CD4-positive, alpha-beta T cell (primary cell): ENCODE data around the gene TTLL8. TPM values are rescaled to one million over a fixed set of nuclear protein-coding genes. Genes with fewer than 3 reads are reported as not detected.

Experiments
- ATAC-seq: fragments of 200-7000 bp; cut with Tn5 transposase; one replicate; pipeline ENCODE4 v1.10.0; 2022; ENCODE audit warnings: mild to moderate bottlenecking; ENCODE audit not compliant: poor library complexity
- CTCF ChIA-PET: fragments of 350-600 bp; sonication (Branson Sonifier 250); formaldehyde crosslinking; loops from one replicate; lab custom pipeline; 2021; ENCODE audit warnings: antibody characterized with exemption, inconsistent platforms; lab: Charles Lee
- POLR2A ChIA-PET: fragments of 350-600 bp; sonication (Branson Sonifier 250); formaldehyde crosslinking; loops from one replicate; lab custom pipeline; 2021; ENCODE audit warnings: antibody characterized with exemption, inconsistent platforms; lab: Charles Lee
- DNase-seq, 14 experiments: peaks; one replicate each; pipeline ENCODE4 v3.0.0-alpha.2; 2013 to 2020; ENCODE audit warnings: mixed read lengths in 2 of 14
- H3K27ac ChIP-seq, 2 donors: one replicate each; pipeline versions ENCODE4 v1.5.1 to v1.7.0; 2013; ENCODE audit warnings: low read length in 2 of 2, low read depth in 1 of 2, mild to moderate bottlenecking in 1 of 2
- H3K27me3 ChIP-seq, 2 experiments: 1 replicate in 1 of 2; 2 replicates in 1 of 2; pipeline versions ENCODE4 v1.6.1 to v1.7.0; 2013; ENCODE audit warnings: low read length in 2 of 2, control low read depth in 1 of 2, mild to moderate bottlenecking in 1 of 2, moderate library complexity in 1 of 2; ENCODE audit not compliant: insufficient read depth in 2 of 2, control insufficient read depth in 1 of 2
- H3K36me3 ChIP-seq: one replicate; pipeline ENCODE4 v1.6.1; 2013; ENCODE audit warnings: low read length, control low read depth; ENCODE audit not compliant: insufficient read depth
- H3K4me1 ChIP-seq: one replicate; pipeline ENCODE4 v1.6.1; 2013; ENCODE audit warnings: low read length, control low read depth; ENCODE audit not compliant: insufficient read depth
- H3K4me3 ChIP-seq: one replicate; pipeline ENCODE4 v1.5.1; 2013; ENCODE audit warnings: mild to moderate bottlenecking, low read length, moderate library complexity
- H3K9me3 ChIP-seq, 2 experiments: 1 replicate in 1 of 2; 2 replicates in 1 of 2; pipeline versions ENCODE4 v1.6.1 to v1.7.0; 2013; ENCODE audit warnings: low read length in 2 of 2, mild to moderate bottlenecking in 2 of 2, control low read depth in 1 of 2, moderate library complexity in 1 of 2; ENCODE audit not compliant: control insufficient read depth in 1 of 2, insufficient read depth in 1 of 2
- H3K27ac Mint-ChIP-seq: one replicate; pipeline ENCODE4 v1.8.0; 2020; ENCODE audit warnings: mixed read lengths
- H3K27me3 Mint-ChIP-seq: one replicate; pipeline ENCODE4 v1.8.0; 2021; ENCODE audit warnings: mixed read lengths
- H3K36me3 Mint-ChIP-seq: one replicate; pipeline ENCODE4 v1.8.0; 2021; ENCODE audit warnings: low read depth, mixed read lengths
- H3K4me1 Mint-ChIP-seq: one replicate; pipeline ENCODE4 v1.8.0; 2021; ENCODE audit warnings: low read depth, mixed read lengths
- H3K4me3 Mint-ChIP-seq: one replicate; pipeline ENCODE4 v1.8.0; 2020; ENCODE audit warnings: mild to moderate bottlenecking, mixed read lengths
- H3K9me3 Mint-ChIP-seq: one replicate; pipeline ENCODE4 v1.8.0; 2020; ENCODE audit warnings: mixed read lengths
- intact Hi-C, 2 experiments: fragments of 100-400 bp; cut with DNase I in 1 of 2; cut with micrococcal nuclease in 1 of 2; formaldehyde crosslinking; loops; one replicate each; pipeline versions ENCODE4 v1.15.1 to v1.9.0; 2023 to 2025; cut with DNase I, micrococcal nuclease
- total RNA-seq, 174 experiments: library from RNA in 2 of 174; stranded (reverse) in 2 of 174; gene quantifications; one replicate each; pipeline ENCODE4 v1.2.3 and lab custom pipeline; 2021 to 2026
- TF ChIP-seq, protein P1 (sequence below): fragments of 200-600 bp; IDR thresholded peaks from one replicate; pipeline ENCODE4 v1.8.0; 2022; ENCODE audit warnings: antibody characterized with exemption, mild to moderate bottlenecking

Gene TTLL8
- total RNA-seq, 2 experiments from 2014 or later: not detected

DNA sequence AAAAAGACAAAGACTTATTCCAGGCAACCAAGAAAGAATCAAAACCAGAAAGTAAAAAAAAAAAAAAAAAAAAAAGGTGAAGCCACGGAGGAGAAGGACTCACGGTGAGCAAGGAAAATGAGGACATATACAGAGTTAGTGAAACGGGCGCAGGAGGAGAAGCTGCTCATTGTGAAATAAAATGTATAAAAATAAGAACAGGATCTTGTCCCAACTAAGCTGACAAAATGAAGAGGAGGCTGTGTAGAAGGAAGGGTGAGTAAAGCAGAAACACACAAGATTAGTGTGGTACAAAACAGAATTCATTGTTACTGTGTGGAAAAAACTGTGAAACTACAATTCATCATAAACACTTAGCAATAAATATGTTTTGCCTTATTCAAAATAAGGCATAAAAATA, 53.2 kb downstream of the TTLL8 start:
- Mint-ChIP-seq H3K27me3 (peaks cover 9% of the 10 kb centered on the region), H3K4me3 (no peak overlapping the region), H3K27ac (no peak overlapping the region), H3K9me3 (no peaks in the 10 kb centered on the region), H3K4me1 (no peaks in the 10 kb centered on the region), H3K36me3 (no peaks in the 10 kb centered on the region)
- peaks cover 8 to 10% of the 10 kb centered on the region in 2 experiments for H3K27me3 ChIP-seq
- DNase-seq (no peak), ATAC-seq (no peak)
- TF ChIP-seq, protein P1, sequence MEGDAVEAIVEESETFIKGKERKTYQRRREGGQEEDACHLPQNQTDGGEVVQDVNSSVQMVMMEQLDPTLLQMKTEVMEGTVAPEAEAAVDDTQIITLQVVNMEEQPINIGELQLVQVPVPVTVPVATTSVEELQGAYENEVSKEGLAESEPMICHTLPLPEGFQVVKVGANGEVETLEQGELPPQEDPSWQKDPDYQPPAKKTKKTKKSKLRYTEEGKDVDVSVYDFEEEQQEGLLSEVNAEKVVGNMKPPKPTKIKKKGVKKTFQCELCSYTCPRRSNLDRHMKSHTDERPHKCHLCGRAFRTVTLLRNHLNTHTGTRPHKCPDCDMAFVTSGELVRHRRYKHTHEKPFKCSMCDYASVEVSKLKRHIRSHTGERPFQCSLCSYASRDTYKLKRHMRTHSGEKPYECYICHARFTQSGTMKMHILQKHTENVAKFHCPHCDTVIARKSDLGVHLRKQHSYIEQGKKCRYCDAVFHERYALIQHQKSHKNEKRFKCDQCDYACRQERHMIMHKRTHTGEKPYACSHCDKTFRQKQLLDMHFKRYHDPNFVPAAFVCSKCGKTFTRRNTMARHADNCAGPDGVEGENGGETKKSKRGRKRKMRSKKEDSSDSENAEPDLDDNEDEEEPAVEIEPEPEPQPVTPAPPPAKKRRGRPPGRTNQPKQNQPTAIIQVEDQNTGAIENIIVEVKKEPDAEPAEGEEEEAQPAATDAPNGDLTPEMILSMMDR: no peak
- intact Hi-C loops: no loop called here
- H3K27ac ChIP-seq: no peak overlapping the region
- H3K4me3 ChIP-seq: no peak overlapping the region
- no peaks in the 10 kb centered on the region for H3K36me3 ChIP-seq
- H3K4me1 ChIP-seq: peaks cover 7% of the 10 kb centered on the region
- POLR2A ChIA-PET: no interaction called here
- CTCF ChIA-PET: interaction anchor here (0.5 to 1.6 kb wide), 2 partner anchors 26 to 109 kb away, joined by 3 to 5 read pairs; no protein-coding TSS in a partner anchor
- H3K9me3 ChIP-seq: peaks cover 0 to 4% of the 10 kb centered on the region in 2 experiments

DNA sequence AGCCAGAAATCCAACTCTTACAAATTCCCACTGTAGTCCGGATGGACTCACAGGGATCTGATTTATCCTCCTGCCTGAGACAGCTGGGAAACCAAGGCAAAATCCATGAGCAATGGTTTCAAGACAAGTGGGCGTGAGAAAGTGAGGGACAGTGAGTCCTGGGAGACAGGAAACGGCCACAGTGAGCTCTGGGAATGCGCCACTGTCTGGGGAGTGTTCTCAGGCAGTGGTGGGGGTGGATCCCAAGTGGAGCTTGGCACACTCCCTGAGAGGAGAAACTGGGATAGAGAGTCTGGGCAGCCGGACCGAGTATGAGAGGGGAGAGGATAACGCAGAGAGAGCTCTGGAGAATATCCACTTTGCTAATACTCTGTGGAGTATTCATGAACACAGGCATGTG, 55.3 kb downstream of the TTLL8 start:
- no peak for DNase-seq
- Histone ChIP-seq H3K9me3 (peaks cover 0 to 6% of the 10 kb centered on the region in 2 experiments), H3K27me3 (peaks cover 7 to 11% of the 10 kb centered on the region in 2 experiments), H3K36me3 (no peaks in the 10 kb centered on the region), H3K4me3 (no peak overlapping the region), H3K4me1 (peaks cover 11% of the 10 kb centered on the region), H3K27ac (no peak overlapping the region)
- Mint-ChIP-seq H3K36me3 (no peaks in the 10 kb centered on the region), H3K27ac (no peak overlapping the region), H3K4me1 (peaks cover 9% of the 10 kb centered on the region), H3K27me3 (peaks cover 9% of the 10 kb centered on the region), H3K9me3 (no peaks in the 10 kb centered on the region), H3K4me3 (no peak overlapping the region)
- no peak for ATAC-seq
- ChIA-PET CTCF (interaction anchor here (0.8 kb wide), 1 partner anchor 28 kb away, joined by 3 read pairs; no protein-coding TSS in a partner anchor), POLR2A (no interaction called here)
- intact Hi-C loops: no loop called here
- TF ChIP-seq, protein P1: no peak

DNA sequence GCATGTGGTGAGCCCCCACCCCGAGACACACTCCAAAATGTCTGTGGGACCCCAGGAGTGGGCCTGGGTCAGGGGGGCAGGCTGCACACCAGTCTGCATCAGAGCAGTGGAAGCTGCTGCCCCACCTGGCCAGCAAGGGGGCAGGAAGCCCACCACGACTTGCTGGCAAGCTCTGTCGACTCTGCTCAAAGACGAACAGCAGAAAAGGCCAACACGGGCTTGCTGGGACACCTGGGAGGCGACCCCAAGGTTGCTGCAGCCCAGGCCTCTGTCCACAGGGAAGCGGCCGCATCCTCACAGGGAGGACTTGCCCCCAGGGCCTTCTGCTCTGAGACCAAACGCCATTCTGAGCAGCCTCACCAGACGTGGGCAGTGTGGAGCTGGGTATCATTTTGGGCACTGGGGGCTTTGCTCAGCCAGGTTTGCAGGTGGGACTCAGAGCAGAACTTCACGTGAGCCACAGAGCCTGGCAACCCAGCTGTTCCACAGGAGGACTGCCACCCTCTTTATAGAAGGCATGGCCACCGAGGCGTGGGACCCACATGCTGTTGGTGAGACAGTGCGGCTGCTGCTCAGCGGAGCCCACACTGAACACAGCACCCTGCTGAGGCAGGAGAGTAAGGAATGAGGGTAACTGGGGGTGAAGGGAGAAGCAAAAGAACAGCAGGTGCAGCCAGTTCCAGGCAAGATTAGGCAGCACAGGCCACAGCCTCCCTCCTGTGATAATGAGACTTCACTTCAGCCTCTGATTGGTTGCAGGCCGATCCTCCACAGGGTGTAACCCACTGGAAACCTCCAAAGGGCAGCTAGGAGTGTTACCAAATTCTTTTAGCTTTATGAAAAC, 56.5 kb downstream of the TTLL8 start:
- peaks cover 7 to 11% of the 10 kb centered on the region in 2 experiments for H3K27me3 ChIP-seq
- no peaks in the 10 kb centered on the region for H3K36me3 ChIP-seq
- Mint-ChIP-seq H3K9me3 (no peaks in the 10 kb centered on the region), H3K4me1 (peaks cover 9% of the 10 kb centered on the region), H3K27ac (no peak overlapping the region), H3K4me3 (no peak overlapping the region), H3K27me3 (peaks cover 9% of the 10 kb centered on the region), H3K36me3 (no peaks in the 10 kb centered on the region)
- DNase-seq (no peak), ATAC-seq (no peak)
- H3K27ac ChIP-seq: no peak overlapping the region
- peaks cover 16% of the 10 kb centered on the region for H3K4me1 ChIP-seq
- intact Hi-C loops: no loop called here
- peaks cover 0 to 6% of the 10 kb centered on the region in 2 experiments for H3K9me3 ChIP-seq
- CTCF ChIA-PET: interaction anchor here (0.8 to 1.5 kb wide), 2 partner anchors 29 kb away, joined by 3 to 5 read pairs; no protein-coding TSS in a partner anchor
- no peak overlapping the region for H3K4me3 ChIP-seq
- POLR2A ChIA-PET: no interaction called here
- TF ChIP-seq, protein P1: no peak
